HL-60 (cell line): ENCODE results near the gene KCNJ12.
"Not testable (repeated sequence)": the region's sequence is repeated elsewhere in the genome, so short reads cannot be mapped to it uniquely, and the experiment has no call there.

Experiments used
- DNase-seq, 2 experiments: peaks; one replicate each; pipeline ENCODE4 v3.0.0-alpha.2; 2010 to 2020; ENCODE audit warnings: low read depth in 1 of 2, low spot score in 1 of 2
- H3K27ac ChIP-seq: fragments of 250-450 bp; sonication (Bioruptor Pico); replicated peaks from 2 replicates; pipeline ENCODE4 v1.5.1; 2020; ENCODE audit warnings: mild to moderate bottlenecking, moderate library complexity
- H3K27me3 ChIP-seq: fragments of 250-450 bp; sonication (Bioruptor Pico); 2 replicates; pipeline ENCODE4 v1.5.1; 2021; ENCODE audit warnings: mild to moderate bottlenecking, moderate library complexity; ENCODE audit not compliant: insufficient read depth, poor library complexity, severe bottlenecking
- H3K4me3 ChIP-seq: replicated peaks from 2 replicates; pipeline ENCODE4 v1.5.1; 2011; ENCODE audit warnings: mild to moderate bottlenecking, control low read depth, low read length; ENCODE audit not compliant: insufficient read depth
- CTCF ChIP-seq: IDR thresholded peaks from one replicate; pipeline ENCODE4 v1.5.1; 2011; ENCODE audit warnings: low read length, control low read depth, inconsistent platforms; ENCODE audit not compliant: insufficient read depth
- GABPA ChIP-seq: IDR thresholded peaks from 2 replicates; pipeline ENCODE4 v1.6.1; 2012; ENCODE audit warnings: low read depth
- POLR2AphosphoS5 ChIP-seq: IDR thresholded peaks from 2 replicates; pipeline ENCODE4 v1.6.1; 2012; ENCODE audit warnings: low read depth
- REST ChIP-seq: IDR thresholded peaks from 2 replicates; pipeline ENCODE4 v1.6.1; 2012; ENCODE audit warnings: low read depth; ENCODE audit not compliant: insufficient replicate concordance
- SPI1 ChIP-seq: IDR thresholded peaks from 2 replicates; pipeline ENCODE4 v1.6.1; 2012; ENCODE audit warnings: low read depth, mild to moderate bottlenecking, borderline replicate concordance
- long read RNA-seq: library from polyadenylated mRNA; unstranded; transcript quantifications from one replicate; pipeline ENCODE4 v2.0.0, GENCODE V29; 2020

Gene KCNJ12
- long read RNA-seq, result 0 reads

DNA sequence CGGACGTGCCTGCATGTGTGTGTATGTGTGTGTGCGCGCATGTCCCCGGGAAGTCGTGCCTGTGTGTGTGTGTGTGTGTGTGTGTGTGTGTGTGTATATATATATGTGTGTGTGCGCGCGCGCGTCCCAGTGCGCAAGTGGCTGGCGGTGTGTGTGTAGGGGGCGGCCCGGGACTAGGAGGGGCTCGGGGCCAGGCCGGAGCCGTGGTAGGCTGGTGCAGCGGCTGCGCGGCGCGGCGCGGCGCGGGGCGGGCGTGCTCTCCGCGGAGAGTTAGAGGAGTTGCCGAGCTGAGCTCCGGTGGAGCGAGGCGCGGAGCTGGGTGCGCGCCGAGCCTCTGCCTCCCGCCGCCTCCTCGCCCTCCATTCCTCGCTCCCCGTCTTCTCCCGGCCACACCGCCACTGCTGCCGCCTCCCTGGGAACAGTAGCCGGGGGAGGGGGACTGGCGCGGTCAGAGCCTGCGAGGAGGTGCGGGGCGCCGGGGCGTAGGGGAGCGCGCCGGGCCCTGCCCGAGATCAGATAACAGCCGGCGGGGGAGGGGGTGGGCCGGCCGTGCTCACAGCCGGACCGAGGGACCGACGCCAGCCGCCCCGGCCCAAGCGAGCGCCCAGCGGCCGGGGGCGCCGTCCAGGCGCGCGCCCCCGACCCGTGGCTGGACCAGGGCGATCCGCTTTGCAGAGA, at the start of gene KCNJ12:
KCNJ12 (plus strand) TSS at position 277 of the 678 bp plus-strand sequence. CDS start 38,986 bp downstream, outside the sequence.
- H3K27me3 ChIP-seq, result peaks cover 23% of the 10 kb centered on the region
- TF ChIP-seq POLR2AphosphoS5 (no peak), GABPA (no peak)
- no peak within 1 kb of the TSS for H3K4me3 ChIP-seq
- no peak for DNase-seq
- H3K27ac ChIP-seq, result no peak within 1 kb of the TSS

- H3K27ac ChIP-seq, H3K4me3 ChIP-seq, H3K27me3 ChIP-seq, DNase-seq: not testable (repeated sequence)
Measured at GRCh38 chr17:21327921-21328320, 48.2 kb upstream of the KCNJ12 start.

- not testable (repeated sequence) for H3K27me3 ChIP-seq, H3K4me3 ChIP-seq, DNase-seq, H3K27ac ChIP-seq
Measured at GRCh38 chr17:21328778-21329177, 47.4 kb upstream of the KCNJ12 start.

DNA sequence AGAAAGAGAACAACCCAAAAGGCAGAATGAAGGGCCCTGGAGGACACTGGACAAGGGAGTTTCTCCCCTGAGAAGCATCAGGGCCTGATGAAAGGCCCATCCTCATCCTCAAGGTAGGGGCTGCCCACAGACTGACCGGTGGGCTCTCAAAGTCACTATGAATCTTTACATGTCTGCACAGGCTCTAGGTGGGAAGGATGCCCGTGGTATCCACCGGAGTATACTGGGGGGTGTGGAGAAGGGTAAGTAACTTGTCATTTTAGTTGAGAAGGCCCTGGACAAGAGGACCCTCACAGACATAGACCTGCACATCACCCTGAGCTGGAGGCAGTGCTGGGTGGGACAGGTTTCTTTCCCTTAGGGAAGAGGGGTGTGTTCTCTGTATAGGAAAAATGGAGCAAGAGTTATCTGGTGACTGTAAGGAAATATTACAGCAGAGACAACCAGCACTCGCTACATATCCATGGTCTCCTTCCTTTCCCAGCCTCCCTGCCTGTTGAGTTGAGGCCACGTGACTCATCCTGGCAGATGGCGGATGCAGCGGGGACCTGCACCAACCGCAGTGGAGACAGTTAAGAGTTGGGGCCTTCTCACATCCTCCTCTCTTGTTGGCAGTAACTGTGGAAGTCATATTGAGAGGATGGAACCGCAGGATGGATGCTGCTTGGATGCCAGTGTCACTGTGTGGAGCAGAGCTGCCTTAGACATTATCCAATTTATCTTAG, 45.6 kb upstream of the KCNJ12 start:
- no peak for TF ChIP-seq POLR2AphosphoS5
- no peak for TF ChIP-seq CTCF
- TF ChIP-seq GABPA, result no peak
- TF ChIP-seq SPI1, result no peak
- no peak for TF ChIP-seq REST
- Histone ChIP-seq H3K27ac (no peak overlapping the region), H3K4me3 (no peak overlapping the region), H3K27me3 (no peaks in the 10 kb centered on the region)
- no peak for DNase-seq

DNA sequence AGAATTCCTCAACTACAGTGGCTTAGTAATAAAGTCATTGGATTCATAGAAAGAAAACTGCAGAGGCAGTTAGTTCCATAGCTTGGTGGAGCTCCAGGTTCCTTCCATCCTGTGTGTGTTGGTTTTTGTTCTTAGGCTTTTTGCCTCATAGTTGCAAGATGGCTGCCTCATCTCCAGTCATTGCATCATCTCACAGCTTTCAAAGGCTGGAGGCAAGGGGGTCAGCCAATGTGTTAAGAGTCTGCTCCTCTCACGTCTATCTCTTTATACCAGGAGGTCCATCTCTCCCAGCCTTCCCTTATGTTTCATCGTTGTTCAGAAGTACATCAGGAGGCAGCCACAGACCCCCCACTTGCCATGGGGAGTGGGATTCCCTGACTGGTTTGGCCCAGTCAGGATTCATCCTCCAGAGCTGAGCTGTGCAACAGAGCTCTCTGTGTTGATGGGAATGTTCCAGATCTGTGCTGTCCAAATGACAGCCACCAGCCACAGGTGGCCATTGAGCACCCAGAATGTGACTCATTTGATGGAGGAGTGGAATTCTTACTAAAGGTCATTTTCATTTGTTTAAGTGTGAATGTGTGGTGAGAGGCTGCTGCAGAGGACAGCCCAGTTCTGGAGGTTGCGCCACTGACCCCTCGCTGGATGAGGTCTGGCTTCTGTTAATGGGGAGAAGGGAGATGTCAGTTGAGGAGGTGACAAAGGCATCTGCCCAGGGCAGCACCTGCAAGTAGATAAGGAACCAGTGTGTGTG, 39.4 kb upstream of the KCNJ12 start:
- DNase-seq, H3K4me3 ChIP-seq, H3K27ac ChIP-seq: not testable (repeated sequence)

DNA sequence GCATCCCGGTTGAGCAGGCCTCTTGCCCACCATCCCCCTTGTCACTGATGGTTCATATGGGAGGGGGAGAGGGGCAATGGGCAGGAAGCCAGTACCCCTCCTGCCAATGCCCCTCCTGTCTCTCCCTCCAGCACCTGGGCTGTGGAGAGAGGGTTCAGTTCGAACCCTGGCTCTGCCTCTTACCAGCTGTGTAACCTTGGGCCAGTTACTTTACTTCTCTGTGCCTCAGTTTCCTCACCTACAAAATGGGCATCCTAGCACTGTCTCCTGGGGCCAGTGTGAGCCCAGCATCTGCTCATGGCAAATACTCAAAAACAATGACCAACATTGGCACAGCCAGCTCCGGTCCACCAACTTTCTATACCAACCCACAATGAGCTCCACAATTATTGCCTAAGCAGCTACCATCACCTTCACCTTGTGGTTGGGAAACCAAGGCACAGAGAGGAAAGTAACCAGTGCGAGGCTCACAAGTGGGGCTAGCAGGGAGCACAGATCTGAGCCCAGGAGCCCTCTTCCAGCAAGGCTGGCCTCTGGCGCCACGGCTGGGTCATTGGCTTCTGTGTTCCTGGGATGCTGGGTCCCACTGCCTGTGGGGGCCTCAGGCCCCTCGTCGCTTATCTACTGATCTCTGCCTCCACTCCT, 38.1 kb upstream of the KCNJ12 start:
- H3K4me3 ChIP-seq, DNase-seq, H3K27ac ChIP-seq, H3K27me3 ChIP-seq: not testable (repeated sequence)

More for the DNA sequence above, 39.4 kb upstream of the KCNJ12 start:
- not testable (repeated sequence) for H3K27me3 ChIP-seq

DNA sequence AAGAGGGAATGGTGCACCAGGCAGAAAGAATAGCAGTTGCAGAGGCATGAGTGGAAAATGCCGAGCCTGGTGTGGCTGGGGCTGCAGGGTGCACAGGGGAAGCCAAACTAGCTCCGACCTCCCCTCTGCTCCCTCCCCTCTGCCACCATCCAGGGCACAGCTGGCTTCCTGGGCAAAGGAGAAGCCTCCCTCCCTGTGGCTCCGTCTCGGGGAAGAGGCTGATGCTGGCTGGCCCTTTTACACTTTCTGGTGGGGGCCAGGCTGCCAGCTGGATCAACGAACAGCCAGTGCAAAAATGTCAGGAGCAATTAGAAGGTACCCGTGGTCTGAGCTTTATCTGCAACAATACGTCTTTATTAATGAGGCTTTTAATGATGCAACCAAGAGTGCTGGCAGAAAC, 37.1 kb upstream of the KCNJ12 start:
- Histone ChIP-seq H3K4me3 (no peak overlapping the region), H3K27ac (no peak overlapping the region), H3K27me3 (no peaks in the 10 kb centered on the region)
- DNase-seq, result no peak
- TF ChIP-seq GABPA, result no peak
- no peak for TF ChIP-seq POLR2AphosphoS5
- no peak for TF ChIP-seq CTCF
- TF ChIP-seq REST, result no peak
- TF ChIP-seq SPI1, result no peak
